CD4-positive, alpha-beta T cell treated with Interleukin-15 for 4 hours (primary cell): Measurements from ENCODE around the gene ERBB4.

ENCODE experiments used
- DNase-seq: peaks from one replicate; pipeline ENCODE4 v3.0.0-alpha.2; 2020; ENCODE audit warnings: low spot score

Gene ERBB4

GRCh38 chr2:211408483-211408891 lies 1130.1 kb downstream of the ERBB4 start:
- no peak for DNase-seq

GRCh38 chr2:211407076-211407475 lies 1131.5 kb downstream of the ERBB4 start:
- no peak for DNase-seq

GRCh38 chr2:211405036-211405435 lies 1133.6 kb downstream of the ERBB4 start:
- DNase-seq = no peak

GRCh38 chr2:211404098-211404497 lies 1134.5 kb downstream of the ERBB4 start:
- no peak for DNase-seq

GRCh38 chr2:211401328-211401727 lies 1137.3 kb downstream of the ERBB4 start:
- no peak for DNase-seq

- no peak for DNase-seq
Measured at GRCh38 chr2:211397764-211398163, 1140.8 kb downstream of the ERBB4 start.

- DNase-seq = no peak
Measured at GRCh38 chr2:211396815-211397214, 1141.8 kb downstream of the ERBB4 start.

- no peak for DNase-seq
Measured at GRCh38 chr2:211391189-211391567, 1147.4 kb downstream of the ERBB4 start.

- no peak for DNase-seq
Measured at GRCh38 chr2:211390536-211391188, 1147.9 kb downstream of the ERBB4 start.

GRCh38 chr2:211387734-211388133 lies 1150.9 kb downstream of the ERBB4 start:
- no peak for DNase-seq

GRCh38 chr2:211380041-211380440 lies 1158.6 kb downstream of the ERBB4 start:
- DNase-seq = no peak

GRCh38 chr2:211376410-211376809 lies 1162.2 kb downstream of the ERBB4 start:
- no peak for DNase-seq

- DNase-seq = no peak
Measured at GRCh38 chr2:211373203-211373602, 1165.4 kb downstream of the ERBB4 start.

GRCh38 chr2:211371465-211371864 lies 1167.1 kb downstream of the ERBB4 start:
- no peak for DNase-seq

- no peak for DNase-seq
Measured at GRCh38 chr2:211368467-211368866, 1170.1 kb downstream of the ERBB4 start.

GRCh38 chr2:211367711-211368110 lies 1170.9 kb downstream of the ERBB4 start:
- DNase-seq = no peak

GRCh38 chr2:211367293-211367692 lies 1171.3 kb downstream of the ERBB4 start:
- no peak for DNase-seq

GRCh38 chr2:211364911-211365310 lies 1173.7 kb downstream of the ERBB4 start:
- no peak for DNase-seq

- no peak for DNase-seq
Measured at GRCh38 chr2:211361383-211361782, 1177.2 kb downstream of the ERBB4 start.

GRCh38 chr2:211359347-211359746 lies 1179.3 kb downstream of the ERBB4 start:
- no peak for DNase-seq

- no peak for DNase-seq
Measured at GRCh38 chr2:211358504-211358903, 1180.1 kb downstream of the ERBB4 start.

GRCh38 chr2:211354481-211354880 lies 1184.1 kb downstream of the ERBB4 start:
- no peak for DNase-seq

GRCh38 chr2:211351987-211352386 lies 1186.6 kb downstream of the ERBB4 start:
- DNase-seq = no peak

- DNase-seq = no peak
Measured at GRCh38 chr2:211349031-211349430, 1189.6 kb downstream of the ERBB4 start.

- DNase-seq = no peak
Measured at GRCh38 chr2:211347328-211347727, 1191.3 kb downstream of the ERBB4 start.
